ENCODE measurements around the gene TSTD1. TPM values are rescaled to one million over a fixed set of nuclear protein-coding genes. Genes with fewer than 3 reads are reported as not detected.

The TSTD1 gene
- total and polyA plus RNA-seq, 7 experiments from 2014 or later, result 49.8 to 494 (median 75.8) TPM

DNA sequence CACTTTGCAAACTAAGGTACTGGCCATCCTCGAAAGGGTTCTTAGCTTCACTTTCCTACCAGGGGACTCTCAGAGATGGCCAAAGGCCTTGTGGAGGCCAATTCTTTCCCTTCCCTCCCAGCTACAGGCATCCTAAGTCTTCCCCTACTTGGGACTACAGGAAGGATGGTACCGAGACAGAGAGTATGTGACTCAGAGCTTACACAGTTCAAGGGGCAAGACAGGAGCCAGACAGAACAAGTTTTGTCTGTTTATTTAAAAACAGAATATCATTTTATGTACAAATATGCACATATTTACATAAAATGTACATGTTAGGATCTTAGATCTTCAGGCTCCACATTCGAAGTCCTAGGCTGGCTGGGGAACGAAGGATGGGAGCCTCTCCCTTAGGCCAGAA, 32.0 kb upstream of the TSTD1 start:
- ChIA-PET CTCF (interaction anchor here (0.7 to 6.7 kb wide), 10 partner anchors 8 to 233 kb away, joined by 3 to 120 read pairs (median 5); partner anchors contain the start of genes KLHDC9, TSTD1 and USF1), POLR2A (interaction anchor here (0.7 to 10.9 kb wide), 14 partner anchors 10 to 327 kb away, joined by 3 to 377 read pairs (median 9); partner anchors contain the start of genes DEDD, KLHDC9, NIT1 and PFDN2)
- no peaks in the 10 kb centered on the region for H3K27me3 Mint-ChIP-seq
- no peak for ATAC-seq
- peaks cover 30 to 41% of the 10 kb centered on the region in 2 donors for H3K4me1 ChIP-seq (ENCODE audit: control insufficient read depth in 2 of 2, insufficient read depth in 2 of 2, low read length in 2 of 2)
- no peak for DNase-seq
- H3K36me3 ChIP-seq (ENCODE audit: control insufficient read depth in 2 of 3, insufficient read depth in 3 of 3, low read length in 3 of 3), result peaks cover 0 to 14% (median 4%) of the 10 kb centered on the region in 3 experiments
- H3K9me3 Mint-ChIP-seq, result peaks cover 0 to 1% (median 0%) of the 10 kb centered on the region in 11 donors
- H3K4me1 Mint-ChIP-seq, result peaks cover 27 to 57% (median 50%) of the 10 kb centered on the region in 7 donors
- peak overlapping the region; percentile 93 for H3K27ac ChIP-seq (ENCODE audit: low read depth, low read length)
- H3K27me3 ChIP-seq (ENCODE audit: control insufficient read depth in 2 of 2, insufficient read depth in 2 of 2, low read length in 2 of 2), result no peaks in the 10 kb centered on the region
- no peak overlapping the region for H3K4me3 ChIP-seq (ENCODE audit: low read length)
- H3K36me3 Mint-ChIP-seq, result peaks cover 6 to 32% (median 10%) of the 10 kb centered on the region in 5 donors
- H3K9me3 ChIP-seq (ENCODE audit: control insufficient read depth in 2 of 3, low read length in 3 of 3), result no peaks in the 10 kb centered on the region
- H3K27ac Mint-ChIP-seq, result peak overlapping the region; percentile 83 to 99 (median 95)
- peak overlapping the region in 7 of 10 donors; percentile 32 to 99 (median 54) for H3K4me3 Mint-ChIP-seq
- intact Hi-C loops (cut with micrococcal nuclease), result loop anchor here (1.0 kb wide), 5 partner anchors 27 to 233 kb away; partner anchors contain the start of gene UFC1 (in 1 of the 2)

DNA sequence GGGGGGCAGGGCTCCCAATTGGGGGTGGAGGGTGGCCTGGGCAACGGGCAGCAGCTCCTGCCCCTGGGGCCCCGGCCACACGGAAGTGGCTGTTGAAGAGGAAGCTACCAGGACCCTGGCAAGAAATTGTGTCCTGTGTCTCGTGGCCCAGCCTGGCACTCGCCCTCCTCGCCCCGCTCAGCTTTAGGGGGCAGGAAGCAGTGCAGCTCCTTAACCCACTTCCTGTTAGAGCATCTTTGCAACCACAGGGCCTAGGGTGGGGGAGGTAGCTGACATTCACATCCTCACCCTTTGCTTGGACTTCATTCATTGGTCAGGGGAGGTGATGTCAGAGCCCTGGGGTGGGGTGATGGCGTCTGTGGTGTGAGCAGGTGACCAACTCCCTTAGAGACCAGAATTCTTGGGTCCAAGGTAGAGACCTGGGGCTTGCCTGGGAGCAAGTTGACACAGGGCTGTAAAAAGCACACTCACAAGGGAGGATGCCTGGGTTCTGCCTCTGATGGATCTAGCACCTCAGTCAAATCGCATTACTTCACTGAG, 31.0 kb upstream of the TSTD1 start, which contains the start of gene ARHGAP30:
ARHGAP30 (minus strand) TSS at position 161 of the 540 bp plus-strand sequence. CDS start 267 bp downstream, outside the sequence.
- H3K9me3 ChIP-seq (ENCODE audit: control insufficient read depth in 2 of 3, low read length in 3 of 3), result no peaks in the 10 kb centered on the region
- peak; percentile 86 for ATAC-seq
- ChIA-PET POLR2A (interaction anchor here (0.6 to 10.9 kb wide), 25 partner anchors 9 to 245 kb away, joined by 3 to 377 read pairs (median 6); partner anchors contain the start of genes DEDD, F11R, KLHDC9 and NIT1), CTCF (interaction anchor here (0.5 to 6.7 kb wide), 11 partner anchors 15 to 394 kb away, joined by 3 to 120 read pairs (median 5); partner anchors contain the start of genes KLHDC9, TSTD1 and USF1)
- peaks cover 31 to 65% (median 54%) of the 10 kb centered on the region in 7 donors for H3K4me1 Mint-ChIP-seq
- peak; percentile 55 to 89 (median 87) for DNase-seq
- peaks cover 6 to 32% (median 10%) of the 10 kb centered on the region in 5 donors for H3K36me3 Mint-ChIP-seq
- peak within 1 kb of the TSS; percentile 93 for H3K27ac ChIP-seq (ENCODE audit: low read depth, low read length)
- H3K4me3 ChIP-seq (ENCODE audit: low read length), result peak within 1 kb of the TSS; percentile 95
- intact Hi-C loops (cut with micrococcal nuclease), result loop anchor here (1.0 kb wide), 7 partner anchors 10 to 232 kb away; partner anchors contain the start of genes F11R (in 1 of the 2) and UFC1 (in 1 of the 2)
- H3K4me1 ChIP-seq (ENCODE audit: control insufficient read depth in 2 of 2, insufficient read depth in 2 of 2, low read length in 2 of 2), result peaks cover 37 to 47% of the 10 kb centered on the region in 2 donors
- H3K27ac Mint-ChIP-seq, result peak within 1 kb of the TSS; percentile 91 to 99 (median 95)
- H3K4me3 Mint-ChIP-seq, result peak within 1 kb of the TSS; percentile 88 to 100 (median 98)
- peaks cover 0 to 1% (median 0%) of the 10 kb centered on the region in 11 donors for H3K9me3 Mint-ChIP-seq
- no peaks in the 10 kb centered on the region for H3K27me3 Mint-ChIP-seq
- H3K27me3 ChIP-seq (ENCODE audit: control insufficient read depth in 2 of 2, insufficient read depth in 2 of 2, low read length in 2 of 2), result no peaks in the 10 kb centered on the region
- peaks cover 0 to 18% (median 4%) of the 10 kb centered on the region in 3 experiments for H3K36me3 ChIP-seq (ENCODE audit: control insufficient read depth in 2 of 3, insufficient read depth in 3 of 3, low read length in 3 of 3)

DNA sequence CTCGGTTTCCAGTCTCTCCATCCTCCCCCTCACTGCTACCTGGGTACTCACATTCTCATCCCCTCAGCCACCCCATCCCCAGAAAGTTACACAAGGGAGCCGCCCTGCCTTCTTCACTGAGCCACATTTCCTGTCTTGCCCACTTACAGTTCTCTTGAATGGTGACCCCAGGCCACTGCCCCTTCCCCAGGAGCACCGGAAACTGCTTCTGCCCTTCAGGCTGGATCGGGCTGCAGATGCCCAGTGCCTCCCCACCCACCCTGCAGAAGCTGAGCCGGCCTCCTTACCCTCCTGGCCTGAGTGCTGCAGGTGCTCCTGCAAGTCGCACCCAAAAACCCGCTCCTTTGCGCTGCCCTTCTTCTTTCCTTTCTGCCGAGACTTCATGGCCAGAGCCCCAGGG, 30.5 kb upstream of the TSTD1 start:
- H3K36me3 ChIP-seq (ENCODE audit: control insufficient read depth in 2 of 3, insufficient read depth in 3 of 3, low read length in 3 of 3), result peaks cover 0 to 24% (median 4%) of the 10 kb centered on the region in 3 experiments
- H3K27ac ChIP-seq (ENCODE audit: low read depth, low read length), result peak overlapping the region; percentile 93
- intact Hi-C loops (cut with micrococcal nuclease), result loop anchor here (1.0 kb wide), 4 partner anchors 10 to 232 kb away; partner anchors contain the start of gene F11R (in 1 of the 2)
- ChIA-PET CTCF (interaction anchor here (0.7 to 6.7 kb wide), 7 partner anchors 14 to 394 kb away, joined by 3 to 120 read pairs (median 8); partner anchors contain the start of genes KLHDC9, TSTD1 and USF1), POLR2A (interaction anchor here (0.6 to 10.9 kb wide), 24 partner anchors 9 to 258 kb away, joined by 3 to 377 read pairs (median 7); partner anchors contain the start of genes DEDD, F11R, KLHDC9 and NIT1)
- H3K27ac Mint-ChIP-seq, result peak overlapping the region; percentile 91 to 99 (median 95)
- ATAC-seq, result no peak
- no peaks in the 10 kb centered on the region for H3K27me3 ChIP-seq (ENCODE audit: control insufficient read depth in 2 of 2, insufficient read depth in 2 of 2, low read length in 2 of 2)
- H3K4me1 ChIP-seq (ENCODE audit: control insufficient read depth in 2 of 2, insufficient read depth in 2 of 2, low read length in 2 of 2), result peaks cover 43 to 52% of the 10 kb centered on the region in 2 donors
- no peaks in the 10 kb centered on the region for H3K9me3 Mint-ChIP-seq
- H3K4me3 ChIP-seq (ENCODE audit: low read length), result peak overlapping the region; percentile 95
- H3K4me3 Mint-ChIP-seq, result peak overlapping the region; percentile 88 to 100 (median 98)
- peaks cover 37 to 71% (median 59%) of the 10 kb centered on the region in 7 donors for H3K4me1 Mint-ChIP-seq
- H3K27me3 Mint-ChIP-seq, result no peaks in the 10 kb centered on the region
- peaks cover 6 to 38% (median 14%) of the 10 kb centered on the region in 5 donors for H3K36me3 Mint-ChIP-seq
- DNase-seq, result peak in 3 of 9 donors; percentile 5 to 14 (median 14)
- H3K9me3 ChIP-seq (ENCODE audit: control insufficient read depth in 2 of 3, low read length in 3 of 3), result no peaks in the 10 kb centered on the region

DNA sequence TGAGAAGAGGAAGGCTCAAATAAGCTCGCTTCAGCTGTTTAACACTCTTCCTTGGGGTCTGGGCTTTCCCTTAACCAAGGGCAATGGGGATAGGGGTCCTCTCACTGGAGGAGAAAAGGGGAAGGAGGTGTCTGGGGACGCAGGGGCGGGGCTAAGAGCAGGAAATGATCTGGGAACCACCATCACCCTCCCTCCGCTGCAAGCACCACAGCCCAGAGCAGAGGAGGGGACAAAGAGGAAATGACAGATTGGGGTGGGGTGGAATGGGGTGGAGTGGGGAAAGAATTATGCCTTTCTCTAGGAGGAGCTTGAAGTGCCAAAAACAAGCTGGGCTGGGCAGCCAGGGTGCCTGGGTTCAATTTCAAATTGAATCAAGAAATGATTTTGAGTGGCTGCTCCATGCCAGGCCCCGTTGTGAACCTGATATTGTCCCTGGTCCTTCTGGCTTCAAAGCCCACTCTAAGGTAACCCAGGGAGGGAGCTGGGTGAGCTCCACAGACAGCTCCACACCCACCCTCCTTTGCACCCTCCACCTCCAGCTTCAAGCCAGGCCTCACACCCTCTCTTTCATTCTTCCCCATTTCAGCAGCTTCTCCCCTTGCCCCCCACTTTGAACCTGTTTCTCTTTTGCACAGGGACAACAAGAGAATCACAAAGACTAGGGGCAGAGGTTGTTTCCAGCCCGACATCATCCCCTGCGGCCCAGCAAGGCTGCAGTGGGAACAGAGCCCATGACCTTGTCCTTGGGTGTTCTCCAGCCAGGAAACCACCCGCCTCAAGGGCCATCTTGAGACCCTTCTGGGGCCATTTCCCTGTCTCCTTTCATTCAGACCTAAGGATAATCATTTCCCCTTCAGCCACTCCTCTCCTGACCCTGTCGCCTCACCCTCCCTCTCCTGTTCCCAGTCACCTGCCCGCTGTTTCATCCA, 29.8 kb upstream of the TSTD1 start:
- Histone ChIP-seq H3K27me3 (ENCODE audit: control insufficient read depth in 2 of 2, insufficient read depth in 2 of 2, low read length in 2 of 2) (no peaks in the 10 kb centered on the region), H3K36me3 (ENCODE audit: control insufficient read depth in 2 of 3, insufficient read depth in 3 of 3, low read length in 3 of 3) (peaks cover 0 to 27% (median 4%) of the 10 kb centered on the region in 3 experiments), H3K27ac (ENCODE audit: low read depth, low read length) (peak overlapping the region; percentile 93), H3K4me3 (ENCODE audit: low read length) (peak overlapping the region; percentile 95), H3K4me1 (ENCODE audit: control insufficient read depth in 2 of 2, insufficient read depth in 2 of 2, low read length in 2 of 2) (peaks cover 50 to 58% of the 10 kb centered on the region in 2 donors), H3K9me3 (ENCODE audit: control insufficient read depth in 2 of 3, low read length in 3 of 3) (no peaks in the 10 kb centered on the region)
- H3K4me3 Mint-ChIP-seq, result peak overlapping the region; percentile 88 to 100 (median 98)
- POLR2A ChIA-PET, result interaction anchor here (0.6 to 10.9 kb wide), 18 partner anchors 8 to 257 kb away, joined by 3 to 377 read pairs (median 10); partner anchors contain the start of genes DEDD, F11R, KLHDC9 and NIT1
- H3K4me1 Mint-ChIP-seq, result peaks cover 44 to 77% (median 66%) of the 10 kb centered on the region in 7 donors
- H3K9me3 Mint-ChIP-seq, result no peaks in the 10 kb centered on the region
- peaks cover 6 to 43% (median 19%) of the 10 kb centered on the region in 5 donors for H3K36me3 Mint-ChIP-seq
- DNase-seq, result peak; percentile 50 to 88 (median 82)
- intact Hi-C loops (cut with micrococcal nuclease), result loop anchor here (1.0 kb wide), 10 partner anchors 9 to 231 kb away; partner anchors contain the start of genes F11R (in 2 of the 2), NIT1 (in 2 of the 2), PFDN2 (in 2 of the 2) and USF1 (in 2 of the 2)
- CTCF ChIA-PET, result interaction anchor here (0.6 to 6.7 kb wide), 7 partner anchors 13 to 71 kb away, joined by 3 to 120 read pairs (median 5); partner anchors contain the start of genes KLHDC9, TSTD1 and USF1
- ATAC-seq, result peak; percentile 85
- H3K27ac Mint-ChIP-seq, result peak overlapping the region; percentile 91 to 99 (median 95)
- H3K27me3 Mint-ChIP-seq, result no peaks in the 10 kb centered on the region

DNA sequence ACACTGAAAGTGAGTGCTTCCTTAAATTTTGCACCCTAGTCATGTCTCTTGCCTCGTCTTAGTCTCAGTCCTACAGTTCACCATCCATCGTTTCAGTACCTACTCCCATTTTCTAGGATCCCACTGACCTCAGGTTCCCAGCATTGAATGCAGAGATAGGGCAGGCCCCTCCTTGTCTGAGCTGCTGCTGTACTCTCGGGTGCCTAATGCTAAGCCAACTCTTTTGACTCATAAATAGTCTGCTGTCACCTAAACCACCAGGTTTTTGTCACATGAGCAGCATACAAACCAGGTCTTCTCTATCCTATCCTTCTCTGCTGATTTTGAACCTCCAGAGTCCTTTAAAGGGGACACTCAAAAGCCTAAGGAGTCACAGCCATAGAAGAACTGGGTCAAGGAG, 27.9 kb upstream of the TSTD1 start:
- H3K27ac Mint-ChIP-seq, result peak overlapping the region; percentile 91 to 99 (median 95)
- POLR2A ChIA-PET, result interaction anchor here (5.7 to 10.9 kb wide), 2 partner anchors 22 to 32 kb away, joined by 66 to 377 read pairs; partner anchors contain the start of genes KLHDC9, TSTD1 and USF1
- peaks cover 0 to 35% (median 4%) of the 10 kb centered on the region in 3 experiments for H3K36me3 ChIP-seq (ENCODE audit: control insufficient read depth in 2 of 3, insufficient read depth in 3 of 3, low read length in 3 of 3)
- peaks cover 50 to 86% (median 75%) of the 10 kb centered on the region in 7 donors for H3K4me1 Mint-ChIP-seq
- CTCF ChIA-PET, result interaction anchor here (0.6 to 1.8 kb wide), 2 partner anchors 31 to 48 kb away, joined by 3 to 8 read pairs; partner anchors contain the start of gene KLHDC9
- intact Hi-C loops (cut with micrococcal nuclease), result no loop called here
- H3K36me3 Mint-ChIP-seq, result peaks cover 6 to 48% (median 19%) of the 10 kb centered on the region in 5 donors
- peak overlapping the region; percentile 93 for H3K27ac ChIP-seq (ENCODE audit: low read depth, low read length)
- H3K27me3 ChIP-seq (ENCODE audit: control insufficient read depth in 2 of 2, insufficient read depth in 2 of 2, low read length in 2 of 2), result no peaks in the 10 kb centered on the region
- no peaks in the 10 kb centered on the region for H3K27me3 Mint-ChIP-seq
- DNase-seq (no peak), ATAC-seq (no peak)
- no peaks in the 10 kb centered on the region for H3K9me3 Mint-ChIP-seq
- peak overlapping the region; percentile 88 to 100 (median 98) for H3K4me3 Mint-ChIP-seq
- peaks cover 55 to 62% of the 10 kb centered on the region in 2 donors for H3K4me1 ChIP-seq (ENCODE audit: control insufficient read depth in 2 of 2, insufficient read depth in 2 of 2, low read length in 2 of 2)
- H3K4me3 ChIP-seq (ENCODE audit: low read length), result peak overlapping the region; percentile 95
- H3K9me3 ChIP-seq (ENCODE audit: control insufficient read depth in 2 of 3, low read length in 3 of 3), result no peaks in the 10 kb centered on the region

Measured in naive thymus-derived CD4-positive, alpha-beta T cell (primary cell).